HEK293 (cell line): ENCODE data around the gene CACNB4.

Source experiments
- CTCF ChIA-PET: fragments of 350-600 bp; formaldehyde crosslinking; extraction: SDS; loops from one replicate; lab custom pipeline; 2021; ENCODE audit warnings: antibody characterized with exemption; lab: Yijun Ruan, JAX
- POLR2A ChIA-PET: fragments of 300-600 bp; formaldehyde crosslinking; extraction: SDS; loops from one replicate; lab custom pipeline; 2020; ENCODE audit warnings: antibody characterized with exemption, inconsistent platforms; lab: Yijun Ruan, JAX
- H3K27ac ChIP-seq: fragments of 200-500 bp; sonication (Bioruptor generic); 2 replicates; pipeline ENCODE4 v1.5.1; 2014; ENCODE audit warnings: low read depth, low read length, control low read depth, inconsistent platforms; ENCODE audit errors: extremely low read depth
- H3K36me3 ChIP-seq, 2 experiments: fragments of 200-500 bp in 1 of 2; sonication (Bioruptor generic) in 1 of 2; 1 replicate in 1 of 2; 2 replicates in 1 of 2; pipeline ENCODE4 v1.5.1; 2014 to 2017; ENCODE audit warnings: inconsistent platforms in 2 of 2, low read length in 2 of 2; ENCODE audit not compliant: control insufficient read depth in 2 of 2, insufficient read depth in 1 of 2
- H3K4me1 ChIP-seq: fragments of 200-500 bp; sonication (Bioruptor generic); 2 replicates; pipeline ENCODE4 v1.5.1; 2014; ENCODE audit warnings: mild to moderate bottlenecking, low read length, inconsistent platforms; ENCODE audit not compliant: control insufficient read depth, insufficient read depth
- H3K4me3 ChIP-seq: 2 replicates; pipeline ENCODE4 v1.5.1; 2011; ENCODE audit warnings: low read depth, mild to moderate bottlenecking, control low read depth, low read length, moderate library complexity
- H3K9me3 ChIP-seq: fragments of 200-500 bp; sonication (Bioruptor generic); 2 replicates; pipeline ENCODE4 v1.5.1; 2014; ENCODE audit warnings: low read depth, low read length, inconsistent platforms; ENCODE audit not compliant: control insufficient read depth, insufficient read depth
- AEBP2 ChIP-seq: fragments of 450-650 bp; formaldehyde crosslinking; IDR thresholded peaks from 2 replicates; pipeline ENCODE4 v1.5.1; 2016; ENCODE audit warnings: missing biosample characterization, missing genetic modification characterization, borderline replicate concordance
- FEZF1 ChIP-seq: fragments of 450-650 bp; formaldehyde crosslinking; IDR thresholded peaks from 2 replicates; pipeline ENCODE4 v1.5.1; 2016; ENCODE audit warnings: missing biosample characterization, missing genetic modification characterization
- GFI1B ChIP-seq: fragments of 450-650 bp; formaldehyde crosslinking; IDR thresholded peaks from 2 replicates; pipeline ENCODE4 v1.5.1; 2016; ENCODE audit warnings: missing biosample characterization, missing genetic modification characterization
- GLI4 ChIP-seq: fragments of 450-650 bp; formaldehyde crosslinking; IDR thresholded peaks from 2 replicates; pipeline ENCODE4 v1.5.1; 2016; ENCODE audit warnings: missing biosample characterization, missing genetic modification characterization
- MYNN ChIP-seq: fragments of 450-650 bp; formaldehyde crosslinking; IDR thresholded peaks from 2 replicates; pipeline ENCODE4 v1.5.1; 2016; ENCODE audit warnings: missing biosample characterization, missing genetic modification characterization, borderline replicate concordance
- RBAK ChIP-seq: fragments of 450-650 bp; formaldehyde crosslinking; IDR thresholded peaks from 2 replicates; pipeline ENCODE4 v1.5.1; 2016; ENCODE audit warnings: missing biosample characterization, missing genetic modification characterization
- SCRT1 ChIP-seq: fragments of 450-650 bp; formaldehyde crosslinking; IDR thresholded peaks from 2 replicates; pipeline ENCODE4 v1.5.1; 2016; ENCODE audit warnings: missing biosample characterization, missing genetic modification characterization, borderline replicate concordance
- SETDB1 ChIP-seq: IDR thresholded peaks from one replicate; pipeline ENCODE4 v1.6.1; 2017; ENCODE audit warnings: mild to moderate bottlenecking, low read length, moderate library complexity, mixed read lengths; ENCODE audit not compliant: insufficient read length
- SP7 ChIP-seq: fragments of 450-650 bp; formaldehyde crosslinking; IDR thresholded peaks from 2 replicates; pipeline ENCODE4 v1.5.1; 2016; ENCODE audit warnings: missing biosample characterization, missing genetic modification characterization
- ZBTB1 ChIP-seq: fragments of 450-650 bp; formaldehyde crosslinking; IDR thresholded peaks from 2 replicates; pipeline ENCODE4 v1.5.1; 2016; ENCODE audit warnings: missing biosample characterization, missing genetic modification characterization
- ZBTB17 ChIP-seq: fragments of 450-650 bp; formaldehyde crosslinking; IDR thresholded peaks from 2 replicates; pipeline ENCODE4 v1.5.1; 2016; ENCODE audit warnings: missing biosample characterization, missing genetic modification characterization
- ZBTB48 ChIP-seq: fragments of 450-650 bp; formaldehyde crosslinking; IDR thresholded peaks from 2 replicates; pipeline ENCODE4 v1.5.1; 2016; ENCODE audit warnings: missing biosample characterization, missing genetic modification characterization
- ZBTB7A ChIP-seq: fragments of 450-650 bp; formaldehyde crosslinking; IDR thresholded peaks from 2 replicates; pipeline ENCODE4 v1.5.1; 2016; ENCODE audit warnings: low read depth, missing biosample characterization, missing genetic modification characterization
- ZBTB8A ChIP-seq: fragments of 450-650 bp; formaldehyde crosslinking; IDR thresholded peaks from 2 replicates; pipeline ENCODE4 v1.5.1; 2016; ENCODE audit warnings: missing biosample characterization, missing genetic modification characterization
- ZFP41 ChIP-seq: fragments of 450-650 bp; formaldehyde crosslinking; IDR thresholded peaks from 2 replicates; pipeline ENCODE4 v1.5.1; 2016; ENCODE audit warnings: missing biosample characterization, missing genetic modification characterization, borderline replicate concordance
- ZNF121 ChIP-seq: fragments of 450-650 bp; formaldehyde crosslinking; IDR thresholded peaks from 2 replicates; pipeline ENCODE4 v1.5.1; 2016; ENCODE audit warnings: missing biosample characterization, missing genetic modification characterization
- ZNF133 ChIP-seq: fragments of 450-650 bp; formaldehyde crosslinking; IDR thresholded peaks from 2 replicates; pipeline ENCODE4 v1.5.1; 2016; ENCODE audit warnings: missing biosample characterization, missing genetic modification characterization
- ZNF214 ChIP-seq: fragments of 450-650 bp; formaldehyde crosslinking; IDR thresholded peaks from 2 replicates; pipeline ENCODE4 v1.5.1; 2017; ENCODE audit warnings: missing biosample characterization, mild to moderate bottlenecking, missing genetic modification characterization, borderline replicate concordance
- ZNF24 ChIP-seq: fragments of 450-650 bp; formaldehyde crosslinking; IDR thresholded peaks from 2 replicates; pipeline ENCODE4 v1.5.1; 2016; ENCODE audit warnings: missing biosample characterization, missing genetic modification characterization
- ZNF266 ChIP-seq: fragments of 450-650 bp; formaldehyde crosslinking; IDR thresholded peaks from 2 replicates; pipeline ENCODE4 v1.5.1; 2016; ENCODE audit warnings: missing biosample characterization, missing genetic modification characterization, low read depth
- ZNF335 ChIP-seq: fragments of 450-650 bp; formaldehyde crosslinking; conservative IDR thresholded peaks from 2 replicates; pipeline ENCODE4 v1.5.1; 2016; ENCODE audit warnings: missing biosample characterization, missing genetic modification characterization
- ZNF350 ChIP-seq: fragments of 450-650 bp; formaldehyde crosslinking; IDR thresholded peaks from 2 replicates; pipeline ENCODE4 v1.5.0; 2017; ENCODE audit warnings: missing biosample characterization, mild to moderate bottlenecking, missing genetic modification characterization
- ZNF521 ChIP-seq: fragments of 450-650 bp; formaldehyde crosslinking; IDR thresholded peaks from 2 replicates; pipeline ENCODE4 v1.5.1; 2017; ENCODE audit warnings: missing biosample characterization, mild to moderate bottlenecking, missing genetic modification characterization
- ZNF529 ChIP-seq: fragments of 450-650 bp; formaldehyde crosslinking; IDR thresholded peaks from 2 replicates; pipeline ENCODE4 v1.5.1; 2017; ENCODE audit warnings: missing genetic modification characterization, missing biosample characterization; ENCODE audit not compliant: insufficient replicate concordance
- ZNF544 ChIP-seq: fragments of 450-650 bp; formaldehyde crosslinking; IDR thresholded peaks from 2 replicates; pipeline ENCODE4 v1.5.0; 2017; ENCODE audit warnings: missing biosample characterization, missing genetic modification characterization
- ZNF560 ChIP-seq: fragments of 450-650 bp; formaldehyde crosslinking; IDR thresholded peaks from 2 replicates; pipeline ENCODE4 v1.5.1; 2017; ENCODE audit warnings: missing biosample characterization, missing genetic modification characterization, borderline replicate concordance
- ZNF600 ChIP-seq: fragments of 450-650 bp; formaldehyde crosslinking; IDR thresholded peaks from 2 replicates; pipeline ENCODE4 v1.5.1; 2016; ENCODE audit warnings: missing biosample characterization, missing genetic modification characterization
- ZNF645 ChIP-seq: fragments of 450-650 bp; formaldehyde crosslinking; IDR thresholded peaks from 2 replicates; pipeline ENCODE4; 2016; ENCODE audit warnings: missing biosample characterization, missing genetic modification characterization
- ZSCAN5A ChIP-seq: fragments of 450-650 bp; formaldehyde crosslinking; IDR thresholded peaks from 2 replicates; pipeline ENCODE4 v1.5.1; 2016; ENCODE audit warnings: missing biosample characterization, missing genetic modification characterization
- ZXDB ChIP-seq: fragments of 450-650 bp; formaldehyde crosslinking; IDR thresholded peaks from 2 replicates; pipeline ENCODE4 v1.5.1; 2016; ENCODE audit warnings: missing biosample characterization, missing genetic modification characterization
- TF ChIP-seq, protein P1 (sequence below): fragments of 450-650 bp; formaldehyde crosslinking; IDR thresholded peaks from 2 replicates; pipeline ENCODE4 v1.5.1; 2016; ENCODE audit warnings: missing biosample characterization, missing genetic modification characterization

Gene CACNB4

GRCh38 chr2:151827564-151828142 is 271.2 kb downstream of the CACNB4 start:
- peaks cover 4% of the 10 kb centered on the region; the same call in 1 of the 2 replicates for H3K4me1 ChIP-seq
- peak overlapping the region; percentile 95 for H3K4me3 ChIP-seq
- ChIA-PET CTCF (interaction anchor here (0.6 to 1.4 kb wide), 2 partner anchors 10 to 137 kb away, joined by 3 read pairs; no protein-coding TSS in a partner anchor), POLR2A (interaction anchor here (0.6 to 1.8 kb wide), 12 partner anchors 11 to 169 kb away, joined by 3 to 9 read pairs (median 4); no protein-coding TSS in a partner anchor)
- H3K36me3 ChIP-seq: no peaks in the 10 kb centered on the region
- peak overlapping the region; percentile 69 for H3K27ac ChIP-seq
- TF ChIP-seq RBAK: no peak
- 0 out of 2 replicates have a peak, but pooled peaks have one; percentile 13 for TF ChIP-seq ZNF600 (tag by site-specific recombination)
- peak; percentile 40; the same call in 1 of the 2 replicates for TF ChIP-seq ZNF335 (tag by site-specific recombination)
- TF ChIP-seq ZBTB8A (tag by site-specific recombination): peak; percentile 11; the same call in 1 of the 2 replicates
- no peak for TF ChIP-seq MYNN (tag by site-specific recombination)
- H3K9me3 ChIP-seq: no peaks in the 10 kb centered on the region

- CTCF ChIA-PET: interaction anchor here (1.4 kb wide), 1 partner anchor 9 kb away, joined by 3 read pairs; no protein-coding TSS in a partner anchor
- TF ChIP-seq ZBTB1 (tag by site-specific recombination) (no peak), ZBTB17 (tag by site-specific recombination) (peak; percentile 18; the same call in 1 of the 2 replicates), ZBTB7A (tag by site-specific recombination) (no peak), ZNF133 (no peak), GLI4 (tag by site-specific recombination) (no peak), SP7 (tag by site-specific recombination) (0 out of 2 replicates have a peak, but pooled peaks have one; percentile 8), AEBP2 (tag by site-specific recombination) (no peak), SCRT1 (tag by site-specific recombination) (no peak), GFI1B (tag by site-specific recombination) (no peak), ZSCAN5A (no peak), ZNF335 (tag by site-specific recombination) (no peak), ZNF214 (no peak), ZNF544 (no peak), ZFP41 (tag by site-specific recombination) (no peak), ZBTB48 (tag by site-specific recombination) (peak; percentile 49; the same call in 1 of the 2 replicates), ZNF24 (tag by site-specific recombination) (no peak), SETDB1 (no peak), ZNF521 (tag by site-specific recombination) (no peak), ZNF529 (tag by site-specific recombination) (no peak), ZNF645 (tag by site-specific recombination) (no peak), ZNF266 (no peak), ZNF560 (tag by site-specific recombination) (no peak), FEZF1 (tag by site-specific recombination) (no peak), ZXDB (no peak), ZNF350 (tag by site-specific recombination) (no peak), ZNF121 (tag by site-specific recombination) (no peak)
- TF ChIP-seq, protein P1, sequence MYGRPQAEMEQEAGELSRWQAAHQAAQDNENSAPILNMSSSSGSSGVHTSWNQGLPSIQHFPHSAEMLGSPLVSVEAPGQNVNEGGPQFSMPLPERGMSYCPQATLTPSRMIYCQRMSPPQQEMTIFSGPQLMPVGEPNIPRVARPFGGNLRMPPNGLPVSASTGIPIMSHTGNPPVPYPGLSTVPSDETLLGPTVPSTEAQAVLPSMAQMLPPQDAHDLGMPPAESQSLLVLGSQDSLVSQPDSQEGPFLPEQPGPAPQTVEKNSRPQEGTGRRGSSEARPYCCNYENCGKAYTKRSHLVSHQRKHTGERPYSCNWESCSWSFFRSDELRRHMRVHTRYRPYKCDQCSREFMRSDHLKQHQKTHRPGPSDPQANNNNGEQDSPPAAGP (tag by site-specific recombination): no peak
Observed at GRCh38 chr2:151826737-151827157, 272.1 kb downstream of the CACNB4 start.

More at GRCh38 chr2:151826737-151827157, 272.1 kb downstream of the CACNB4 start:
- Histone ChIP-seq H3K4me3 (peak overlapping the region; percentile 95), H3K27ac (no peak overlapping the region), H3K4me1 (peaks cover 4% of the 10 kb centered on the region; the same call in 1 of the 2 replicates), H3K9me3 (no peaks in the 10 kb centered on the region), H3K36me3 (no peaks in the 10 kb centered on the region)
- POLR2A ChIA-PET: interaction anchor here (0.6 to 1.8 kb wide), 2 partner anchors 10 to 234 kb away, joined by 4 to 5 read pairs; no protein-coding TSS in a partner anchor
